K562 (cell line): Measurements from ENCODE around the gene RGS6. TPM values are rescaled to one million over a fixed set of nuclear protein-coding genes. Genes with fewer than 3 reads are reported as not detected.

Source experiments
- ATAC-seq: fragments of 200-7000 bp; cut with Tn5 transposase; 3 replicates; pipeline ENCODE4 v1.9.1; 2020; ENCODE audit warnings: moderate library complexity
- BruUV-seq: library from RNA; stranded (reverse); fragments of 400-500 nt; replicated peaks from 2 replicates; lab custom pipeline; 2021; lab: Mats Ljungman, UMichigan
- CTCF ChIA-PET: fragments of 300-600 bp; formaldehyde crosslinking; extraction: SDS; loops from one replicate; lab custom pipeline; 2021; ENCODE audit warnings: low intra/inter-chr PET ratio; lab: Yijun Ruan, JAX
- POLR2A ChIA-PET: fragments of 300-600, 350-650 bp; sonication (Branson Sonifier 250); formaldehyde crosslinking; extraction: SDS; loops from one replicate; lab custom pipeline; 2021; ENCODE audit warnings: antibody characterized with exemption, inconsistent platforms; lab: Yijun Ruan, JAX
- DNase-seq, 4 experiments: peaks; one replicate each; pipeline versions ENCODE4 v3.0.0 to v3.0.0-alpha.2; 2011 to 2018; ENCODE audit warnings: low spot score in 3 of 4, mixed read lengths in 3 of 4; ENCODE audit errors: extremely low read depth in 1 of 4
- FAIRE-seq: peaks from 2 replicates; lab custom pipeline; 2011; peaks lifted over from hg19 to GRCh38; lab: Jason Lieb, UNC
- H2AFZ ChIP-seq: 2 replicates; pipeline ENCODE4 v1.6.0; 2011; ENCODE audit warnings: low read depth, low read length, control low read depth, inconsistent platforms
- H3K27ac ChIP-seq: fragments of 200-600 bp; 3 replicates; pipeline ENCODE4 v1.8.0; 2011; ENCODE audit warnings: low read depth, mild to moderate bottlenecking, control low read depth, inconsistent platforms, low read length, moderate library complexity, mixed read lengths; ENCODE audit errors: extremely low read depth
- H3K27me3 ChIP-seq, 2 experiments: fragments of 300-600 bp in 1 of 2; 2 replicates in 1 of 2; 3 replicates in 1 of 2; pipeline versions ENCODE4 v1.6.0 to v1.8.0; 2011; ENCODE audit warnings: inconsistent platforms in 2 of 2, low read length in 2 of 2, mild to moderate bottlenecking in 1 of 2, mixed read lengths in 1 of 2, moderate library complexity in 1 of 2; ENCODE audit not compliant: control insufficient read depth in 2 of 2, insufficient read depth in 2 of 2
- H3K36me3 ChIP-seq: fragments of 300-600 bp; 3 replicates; pipeline ENCODE4 v1.8.0; 2011; ENCODE audit warnings: mild to moderate bottlenecking, low read length, inconsistent platforms; ENCODE audit not compliant: control insufficient read depth, insufficient read depth
- H3K4me1 ChIP-seq, 2 experiments: fragments of 200-600 bp in 1 of 2; replicated peaks in 1 of 2; 2 replicates in 1 of 2; 3 replicates in 1 of 2; pipeline versions ENCODE4 v1.5.1 to v1.8.0; 2011; ENCODE audit warnings: inconsistent platforms in 2 of 2, low read length in 2 of 2, mild to moderate bottlenecking in 1 of 2, mixed read lengths in 1 of 2, moderate library complexity in 1 of 2; ENCODE audit not compliant: control insufficient read depth in 2 of 2, insufficient read depth in 2 of 2
- H3K4me2 ChIP-seq: 2 replicates; pipeline ENCODE4 v1.6.1; 2011; ENCODE audit warnings: low read length, control low read depth, inconsistent platforms, mixed read lengths; ENCODE audit not compliant: insufficient read depth
- H3K4me3 ChIP-seq: fragments of 200-600 bp; sonication (generic), shearing (Covaris generic); 2 replicates; pipeline ENCODE4 v1.5.1; 2016; ENCODE audit warnings: control low read depth, inconsistent platforms
- H3K79me2 ChIP-seq: fragments of 200-600 bp; 3 replicates; pipeline ENCODE4 v1.8.0; 2011; ENCODE audit warnings: low read length, inconsistent platforms; ENCODE audit not compliant: control insufficient read depth, insufficient read depth
- H3K9ac ChIP-seq, 2 experiments: 2 replicates each; pipeline versions ENCODE4 v1.6.0 to v1.6.1; 2011; ENCODE audit warnings: low read depth in 2 of 2, low read length in 2 of 2, control low read depth in 1 of 2, inconsistent platforms in 1 of 2, mild to moderate bottlenecking in 1 of 2, mixed read lengths in 1 of 2; ENCODE audit not compliant: insufficient read depth in 1 of 2
- H3K9me1 ChIP-seq: one replicate; pipeline ENCODE4 v1.6.0; 2011; ENCODE audit warnings: inconsistent platforms, mild to moderate bottlenecking, low read length, moderate library complexity; ENCODE audit not compliant: control insufficient read depth, insufficient read depth
- H3K9me3 ChIP-seq: replicated peaks from 2 replicates; pipeline ENCODE4 v1.5.1; 2011; ENCODE audit warnings: low read depth, low read length, inconsistent platforms; ENCODE audit not compliant: control insufficient read depth, insufficient read depth
- H4K20me1 ChIP-seq: replicated peaks from 2 replicates; pipeline ENCODE4 v1.6.1; 2011; ENCODE audit warnings: low read length, inconsistent platforms, mixed read lengths; ENCODE audit not compliant: control insufficient read depth, insufficient read depth
- ARID3B ChIP-seq: fragments of 250-450 bp; sonication (Bioruptor Pico); IDR thresholded peaks from 2 replicates; pipeline ENCODE4 v1.4.0; 2020; ENCODE audit warnings: borderline replicate concordance
- HCFC1 ChIP-seq: IDR thresholded peaks from 2 replicates; pipeline ENCODE4 v1.6.1; 2012; ENCODE audit warnings: low read depth, low read length, improper control_type of control experiment
- MED1 ChIP-seq: sonication (generic); formaldehyde crosslinking; IDR thresholded peaks from 2 replicates; pipeline ENCODE4 v1.8.1; 2023; ENCODE audit warnings: missing genetic modification reagents, borderline replicate concordance
- PBX2 ChIP-seq, 2 experiments: IDR thresholded peaks in 1 of 2; conservative IDR thresholded peaks in 1 of 2; 2 replicates each; pipeline ENCODE4 v1.6.1; 2016; ENCODE audit warnings: low read depth in 2 of 2, mild to moderate bottlenecking in 1 of 2, missing compliant biosample characterization in 1 of 2, missing genetic modification characterization in 1 of 2, moderate library complexity in 1 of 2
- SMAD2 ChIP-seq: fragments of 150-350 bp; IDR thresholded peaks from 2 replicates; pipeline ENCODE4 v1.6.1; 2014; ENCODE audit warnings: low read depth, mild to moderate bottlenecking, low read length
- STAT5A ChIP-seq: IDR thresholded peaks from 2 replicates; pipeline ENCODE4 v1.6.1; 2012; ENCODE audit warnings: low read length, inconsistent platforms, borderline replicate concordance
- TBP ChIP-seq: optimal IDR thresholded peaks from 2 replicates; pipeline ENCODE3; 2011; ENCODE audit warnings: low read depth, low read length, improper control_type of control experiment
- USF2 ChIP-seq: sonication (generic); formaldehyde crosslinking; IDR thresholded peaks from 2 replicates; pipeline ENCODE4 v1.5.0; 2020; ENCODE audit warnings: missing genetic modification reagents
- ZNF586 ChIP-seq: fragments of 450-650 bp; formaldehyde crosslinking; conservative IDR thresholded peaks from 2 replicates; pipeline ENCODE4 v1.4.0; 2020; ENCODE audit warnings: mild to moderate bottlenecking, moderate library complexity
- WGBS: fragments of 100-300 bp; shearing (Covaris generic); methylation state at CpG from one replicate; pipeline ENCODE4 v1.1.6; 2016; ENCODE audit warnings: low coverage, mixed read lengths; ENCODE audit not compliant: insufficient coverage; ENCODE audit errors: missing lambda C conversion rate; 5-methylcytosine and 5-hydroxymethylcytosine counted together
- in situ Hi-C: fragments of 300-500 bp; cut with MboI; formaldehyde crosslinking; loops from 4 replicates; pipeline ENCODE4 v1.15.0; 2018; ENCODE audit warnings: inconsistent platforms, mixed read lengths
- intact Hi-C: fragments of 100-400 bp; cut with micrococcal nuclease; formaldehyde crosslinking; loops from 2 replicates; pipeline ENCODE4 v1.14.2; 2022
- polyA plus RNA-seq, 8 experiments: library from polyadenylated mRNA; depleted of rRNA in 4 of 8; stranded (reverse) in 5 of 8; unstranded in 3 of 8; fragments of >200 nt; fragmentation: Nextera tagmentation in 2 of 8; fragmentation: Illumina TruSeq in 1 of 8; extraction: Ambion mirVana in 2 of 8; extraction: Trizol in 1 of 8; gene quantifications; 2 replicates each; pipeline versions ENCODE4 v1.2.1 to v1.2.3, GENCODE V29; 2011 to 2014; ENCODE audit warnings: inconsistent platforms in 1 of 8, missing spikeins in 1 of 8
- total RNA-seq, 7 experiments: library from RNA; depleted of rRNA in 6 of 7; stranded (reverse); fragments of >200 nt in 6 of 7; fragmentation: Illumina TruSeq in 2 of 7; extraction: Trizol in 2 of 7; gene quantifications; 2 replicates each; pipeline versions ENCODE4 v1.2.1 to v1.2.3, GENCODE V29; 2011 to 2021; ENCODE audit warnings: low replicate concordance in 1 of 7

The RGS6 gene
- total and polyA plus RNA-seq, 9 of the 15 experiments (the other 6 are each of a cell fraction or from before 2014, with no cell fraction given), result not detected

- ATAC-seq (no peak), DNase-seq (no peak), FAIRE-seq (no peak)
- ChIA-PET POLR2A (no interaction called here), CTCF (no interaction called here)
- H3K9me1 ChIP-seq, result no peaks in the 10 kb centered on the region
- H4K20me1 ChIP-seq, result no peaks in the 10 kb centered on the region
- H3K4me3 ChIP-seq, result no peak overlapping the region
- H3K27ac ChIP-seq, result no peak overlapping the region
- no peaks in the 10 kb centered on the region for H3K36me3 ChIP-seq
- no peaks in the 10 kb centered on the region for H3K27me3 ChIP-seq
- TF ChIP-seq ZNF586 (CRISPR knock-in tag) (no peak), SMAD2 (no peak), HCFC1 (no peak), MED1 (CRISPR knock-in tag) (no peak), PBX2 (CRISPR knock-in tag; IDR thresholded peaks at IDR 0.05; ENCODE audit: low read depth) (no peak), PBX2 (tag; conservative IDR thresholded peaks at IDR 0.05; ENCODE audit: low read depth) (no peak), USF2 (no peak), ARID3B (CRISPR knock-in tag) (no peak), STAT5A (no peak), TBP (no peak)
- in situ Hi-C loops (no loop called here), intact Hi-C loops (no loop called here)
- no peak overlapping the region for H3K4me2 ChIP-seq
- H2AFZ ChIP-seq, result no peak overlapping the region
- H3K79me2 ChIP-seq, result no peaks in the 10 kb centered on the region
- H3K9me3 ChIP-seq, result no peaks in the 10 kb centered on the region
- BruUV-seq, result no TSS peak
- H3K4me1 ChIP-seq, result no peaks in the 10 kb centered on the region
- no peak overlapping the region for H3K9ac ChIP-seq
- WGBS, result 0% methylated on average over 3 of the region's 4 CpGs
These were observed 401.1 kb downstream of the RGS6 start for GRCh38 chr14:72333357-72333756.
